Limb (tissue), 2 donors: ENCODE results near the gene RPS28.
"Not testable (repeated sequence)": the region's sequence is repeated elsewhere in the genome, so short reads cannot be mapped to it uniquely, and the experiment has no call there.

Experiments used
- DNase-seq, 2 donors: peaks; one replicate each; pipeline ENCODE4 v3.0.0-alpha.2; 2016; ENCODE audit errors: extremely low spot score in 2 of 2

Gene RPS28

GRCh38 chr19:8341504-8341903, 20.2 kb downstream of the RPS28 start:
- DNase-seq, result not testable (repeated sequence)

- no peak for DNase-seq
Measured at GRCh38 chr19:8342316-8342683, 21.0 kb downstream of the RPS28 start.

GRCh38 chr19:8342684-8343482, 21.6 kb downstream of the RPS28 start, which contains the start of gene KANK3:
KANK3 (minus strand) TSS chr19:8343262; CDS start chr19:8337828, 5,434 bp downstream.
- peak; percentile 63 to 86 for DNase-seq

- no peak for DNase-seq
Measured at GRCh38 chr19:8343483-8343844, 22.2 kb downstream of the RPS28 start.

- DNase-seq, result not testable (repeated sequence)
Measured at GRCh38 chr19:8349629-8350372, 28.5 kb downstream of the RPS28 start.

- no peak for DNase-seq
Measured at GRCh38 chr19:8352134-8352827, 31.0 kb downstream of the RPS28 start.

- not testable (repeated sequence) for DNase-seq
Measured at GRCh38 chr19:8352845-8353244, 31.5 kb downstream of the RPS28 start.

GRCh38 chr19:8355631-8356402, 34.5 kb downstream of the RPS28 start:
- no peak for DNase-seq

GRCh38 chr19:8357007-8357521, 35.8 kb downstream of the RPS28 start:
- DNase-seq, result no peak

- no peak for DNase-seq
Measured at GRCh38 chr19:8358948-8359347, 37.7 kb downstream of the RPS28 start.

- DNase-seq, result no peak
Measured at GRCh38 chr19:8360196-8360595, 38.9 kb downstream of the RPS28 start.

- peak; percentile 76 to 83 for DNase-seq
Measured at GRCh38 chr19:8361921-8362793, 40.9 kb downstream of the RPS28 start.

GRCh38 chr19:8363803-8364771, 42.8 kb downstream of the RPS28 start, which contains the start of gene ANGPTL4:
ANGPTL4 (plus strand) TSS chr19:8364155; CDS start chr19:8364322, 167 bp downstream.
- peak in 1 of 2 donors; percentile 78 for DNase-seq

- DNase-seq, result no peak
Measured at GRCh38 chr19:8366121-8366581, 44.9 kb downstream of the RPS28 start.

GRCh38 chr19:8366961-8367326, 45.6 kb downstream of the RPS28 start:
- no peak for DNase-seq

GRCh38 chr19:8367327-8368001, 46.2 kb downstream of the RPS28 start:
- DNase-seq, result peak; percentile 91 to 94

- DNase-seq, result no peak
Measured at GRCh38 chr19:8370176-8371010, 49.1 kb downstream of the RPS28 start.
